Measurements from ENCODE around the gene DLG1.

- no peak for TF ChIP-seq CTCF (conservative IDR thresholded peaks at IDR 0.05; ENCODE audit: low read depth, low read length)
- TF ChIP-seq POLR2A (IDR thresholded peaks at IDR 0.05; ENCODE audit: low read depth, low read length), result no peak
- TF ChIP-seq RAD21 (IDR thresholded peaks at IDR 0.05; ENCODE audit: low read length), result no peak
- no peak for TF ChIP-seq BHLHE40 (IDR thresholded peaks at IDR 0.05; ENCODE audit: low read depth, low read length)
- TF ChIP-seq RFX5 (IDR thresholded peaks at IDR 0.05; ENCODE audit: low read depth, low read length), result no peak
- TF ChIP-seq CEBPB (IDR thresholded peaks at IDR 0.05; ENCODE audit: low read depth, low read length), result no peak
- no peak for TF ChIP-seq USF2 (IDR thresholded peaks at IDR 0.05; ENCODE audit: low read depth, low read length)
- TF ChIP-seq RCOR1 (IDR thresholded peaks at IDR 0.05; ENCODE audit: insufficient replicate concordance, low read length), result no peak
- no peak for TF ChIP-seq FOS (IDR thresholded peaks at IDR 0.05; ENCODE audit: low read depth, low read length)
- TF ChIP-seq ELK1 (IDR thresholded peaks at IDR 0.05; ENCODE audit: borderline replicate concordance, low read depth, low read length), result no peak
Measured at GRCh38 chr3:197244751-197245150, 53.7 kb downstream of the DLG1 start.

Data from IMR-90 (cell line).